IPS-18a (cell line): ENCODE results near the gene TXNDC8.

Experiments
- H3K27ac ChIP-seq: one replicate; pipeline ENCODE4 v1.5.1; 2013; ENCODE audit warnings: low read length
- H3K27me3 ChIP-seq: one replicate; pipeline ENCODE4 v1.6.1; 2013; ENCODE audit warnings: mild to moderate bottlenecking, low read length; ENCODE audit not compliant: control insufficient read depth, insufficient read depth
- H3K36me3 ChIP-seq: one replicate; pipeline ENCODE4 v1.6.1; 2013; ENCODE audit warnings: low read depth, low read length; ENCODE audit not compliant: control insufficient read depth
- H3K4me1 ChIP-seq: one replicate; pipeline ENCODE4 v1.6.1; 2013; ENCODE audit warnings: low read depth, low read length; ENCODE audit not compliant: control insufficient read depth
- H3K4me3 ChIP-seq: one replicate; pipeline ENCODE4 v1.5.1; 2013; ENCODE audit warnings: low read length
- H3K9ac ChIP-seq: one replicate; pipeline ENCODE4 v1.6.1; 2013; ENCODE audit warnings: mild to moderate bottlenecking, low read length, moderate library complexity
- H3K9me3 ChIP-seq: one replicate; pipeline ENCODE4 v1.6.1; 2013; ENCODE audit warnings: low read depth, low read length; ENCODE audit not compliant: control insufficient read depth

The TXNDC8 gene

GRCh38 chr9:110270211-110270995 lies 67.3 kb downstream of the TXNDC8 start:
- Histone ChIP-seq H3K27me3 (no peaks in the 10 kb centered on the region), H3K36me3 (no peaks in the 10 kb centered on the region)

GRCh38 chr9:110266795-110267194 lies 70.9 kb downstream of the TXNDC8 start:
- no peak overlapping the region for H3K4me3 ChIP-seq
- no peaks in the 10 kb centered on the region for H3K27me3 ChIP-seq
- H3K27ac ChIP-seq = no peak overlapping the region
- no peaks in the 10 kb centered on the region for H3K9me3 ChIP-seq
- no peak overlapping the region for H3K9ac ChIP-seq
- H3K4me1 ChIP-seq = no peaks in the 10 kb centered on the region
- no peaks in the 10 kb centered on the region for H3K36me3 ChIP-seq

More at GRCh38 chr9:110270211-110270995, 67.3 kb downstream of the TXNDC8 start:
- H3K4me1 ChIP-seq = no peaks in the 10 kb centered on the region
- H3K9me3 ChIP-seq = no peaks in the 10 kb centered on the region
- no peak overlapping the region for H3K27ac ChIP-seq
- H3K9ac ChIP-seq = no peak overlapping the region
- no peak overlapping the region for H3K4me3 ChIP-seq

GRCh38 chr9:110261632-110262031 lies 76.0 kb downstream of the TXNDC8 start:
- Histone ChIP-seq H3K4me1 (peaks cover 10% of the 10 kb centered on the region), H3K27me3 (no peaks in the 10 kb centered on the region), H3K36me3 (no peaks in the 10 kb centered on the region), H3K27ac (no peak overlapping the region), H3K9ac (no peak overlapping the region), H3K9me3 (no peaks in the 10 kb centered on the region), H3K4me3 (no peak overlapping the region)

GRCh38 chr9:110260911-110261310 lies 76.8 kb downstream of the TXNDC8 start:
- Histone ChIP-seq H3K4me1 (peaks cover 10% of the 10 kb centered on the region), H3K36me3 (no peaks in the 10 kb centered on the region), H3K27ac (no peak overlapping the region), H3K27me3 (no peaks in the 10 kb centered on the region), H3K9ac (no peak overlapping the region), H3K9me3 (no peaks in the 10 kb centered on the region), H3K4me3 (no peak overlapping the region)

- H3K36me3 ChIP-seq = no peaks in the 10 kb centered on the region
- H3K4me3 ChIP-seq = no peak overlapping the region
- H3K27me3 ChIP-seq = no peaks in the 10 kb centered on the region
- H3K27ac ChIP-seq = no peak overlapping the region
- H3K4me1 ChIP-seq = peaks cover 10% of the 10 kb centered on the region
- no peak overlapping the region for H3K9ac ChIP-seq
- H3K9me3 ChIP-seq = no peaks in the 10 kb centered on the region
Measured at GRCh38 chr9:110259566-110259965, 78.1 kb downstream of the TXNDC8 start.

- Histone ChIP-seq H3K36me3 (no peaks in the 10 kb centered on the region), H3K9me3 (no peaks in the 10 kb centered on the region), H3K4me1 (peaks cover 12% of the 10 kb centered on the region), H3K27ac (no peak overlapping the region), H3K9ac (no peak overlapping the region), H3K4me3 (no peak overlapping the region), H3K27me3 (no peaks in the 10 kb centered on the region)
Measured at GRCh38 chr9:110258690-110259091, 79.0 kb downstream of the TXNDC8 start.

- peaks cover 19% of the 10 kb centered on the region for H3K4me1 ChIP-seq
- no peaks in the 10 kb centered on the region for H3K36me3 ChIP-seq
- H3K27ac ChIP-seq = no peak overlapping the region
- H3K9ac ChIP-seq = no peak overlapping the region
- H3K9me3 ChIP-seq = no peaks in the 10 kb centered on the region
- H3K4me3 ChIP-seq = peak overlapping the region; percentile 83
- H3K27me3 ChIP-seq = no peaks in the 10 kb centered on the region
Measured at GRCh38 chr9:110257956-110258355, 79.7 kb downstream of the TXNDC8 start.

GRCh38 chr9:110257097-110257841 lies 80.4 kb downstream of the TXNDC8 start:
- H3K9me3 ChIP-seq = no peaks in the 10 kb centered on the region
- no peaks in the 10 kb centered on the region for H3K27me3 ChIP-seq
- H3K27ac ChIP-seq = no peak overlapping the region
- H3K4me1 ChIP-seq = peaks cover 19% of the 10 kb centered on the region
- H3K36me3 ChIP-seq = no peaks in the 10 kb centered on the region
- H3K4me3 ChIP-seq = peak overlapping the region; percentile 83
- peak overlapping the region; percentile 60 for H3K9ac ChIP-seq

GRCh38 chr9:110256380-110257096 lies 81.1 kb downstream of the TXNDC8 start, which contains the start of gene TXN:
Gene TXN (minus strand): TSS chr9:110256507. CDS start chr9:110256435, 72 bp downstream.
- Histone ChIP-seq H3K27ac (no peak within 1 kb of the TSS), H3K4me1 (peaks cover 19% of the 10 kb centered on the region), H3K27me3 (no peaks in the 10 kb centered on the region), H3K9ac (peak within 1 kb of the TSS; percentile 75), H3K4me3 (peak within 1 kb of the TSS; percentile 83), H3K36me3 (no peaks in the 10 kb centered on the region), H3K9me3 (no peaks in the 10 kb centered on the region)

- Histone ChIP-seq H3K36me3 (no peaks in the 10 kb centered on the region), H3K4me1 (peaks cover 19% of the 10 kb centered on the region), H3K9me3 (no peaks in the 10 kb centered on the region), H3K27ac (no peak overlapping the region), H3K9ac (peak overlapping the region; percentile 75), H3K27me3 (no peaks in the 10 kb centered on the region), H3K4me3 (peak overlapping the region; percentile 83)
Measured at GRCh38 chr9:110255463-110256379, 81.9 kb downstream of the TXNDC8 start.
